Measurements from ENCODE around the gene MEGF8.
A peak's percentile ranks its signal among the peaks of the same experiment; 100 is the strongest.

MEGF8 gene

DNA sequence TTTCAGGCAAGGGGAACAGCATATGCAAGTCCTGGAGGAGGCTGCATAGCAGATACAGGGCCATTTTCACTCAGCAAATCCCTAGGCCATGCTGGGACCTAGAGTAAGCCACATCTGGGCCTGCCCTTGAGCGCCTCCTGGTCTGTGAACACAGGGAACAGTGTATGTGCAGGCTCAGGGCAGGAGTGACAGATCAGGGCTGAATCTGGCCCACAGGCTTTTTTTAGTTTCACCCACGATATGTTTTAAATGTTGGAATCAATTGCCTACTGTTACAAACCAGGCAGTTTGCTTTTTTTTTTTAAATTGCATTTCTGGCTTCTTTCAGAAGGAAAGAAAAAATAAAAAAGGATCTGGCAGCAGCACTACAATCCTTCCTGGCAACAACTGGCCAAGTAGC is 13.8 kb upstream of the MEGF8 start:
- Mint-ChIP-seq H3K27me3 (ENCODE audit: low read depth) (peaks cover 43% of the 10 kb centered on the region), H3K27ac (no peak overlapping the region), H3K4me1 (ENCODE audit: low read depth) (peaks cover 9% of the 10 kb centered on the region)

GRCh38 chr19:42312370-42312769 is 13.1 kb upstream of the MEGF8 start:
- H3K27ac Mint-ChIP-seq = no peak overlapping the region
- H3K9me3 Mint-ChIP-seq = no peaks in the 10 kb centered on the region
- peaks cover 14% of the 10 kb centered on the region for H3K4me1 Mint-ChIP-seq (ENCODE audit: low read depth)
- H3K27me3 Mint-ChIP-seq (ENCODE audit: low read depth) = peaks cover 48% of the 10 kb centered on the region
- no peaks in the 10 kb centered on the region for H3K36me3 Mint-ChIP-seq (ENCODE audit: low read depth)
- peak overlapping the region; percentile 80 for H3K4me3 Mint-ChIP-seq

More for the DNA sequence above, 13.8 kb upstream of the MEGF8 start:
- Mint-ChIP-seq H3K36me3 (ENCODE audit: low read depth) (no peaks in the 10 kb centered on the region), H3K9me3 (no peaks in the 10 kb centered on the region), H3K4me3 (no peak overlapping the region)

GRCh38 chr19:42313096-42313839 is 12.2 kb upstream of the MEGF8 start, which contains the start of gene TMEM145:
TMEM145 (plus strand) TSS chr19:42313309; CDS start chr19:42313377, 68 bp downstream.
- Mint-ChIP-seq H3K27me3 (ENCODE audit: low read depth) (peaks cover 48% of the 10 kb centered on the region), H3K4me3 (peak within 1 kb of the TSS; percentile 80), H3K27ac (no peak within 1 kb of the TSS), H3K9me3 (no peaks in the 10 kb centered on the region), H3K4me1 (ENCODE audit: low read depth) (peaks cover 14% of the 10 kb centered on the region), H3K36me3 (ENCODE audit: low read depth) (no peaks in the 10 kb centered on the region)

DNA sequence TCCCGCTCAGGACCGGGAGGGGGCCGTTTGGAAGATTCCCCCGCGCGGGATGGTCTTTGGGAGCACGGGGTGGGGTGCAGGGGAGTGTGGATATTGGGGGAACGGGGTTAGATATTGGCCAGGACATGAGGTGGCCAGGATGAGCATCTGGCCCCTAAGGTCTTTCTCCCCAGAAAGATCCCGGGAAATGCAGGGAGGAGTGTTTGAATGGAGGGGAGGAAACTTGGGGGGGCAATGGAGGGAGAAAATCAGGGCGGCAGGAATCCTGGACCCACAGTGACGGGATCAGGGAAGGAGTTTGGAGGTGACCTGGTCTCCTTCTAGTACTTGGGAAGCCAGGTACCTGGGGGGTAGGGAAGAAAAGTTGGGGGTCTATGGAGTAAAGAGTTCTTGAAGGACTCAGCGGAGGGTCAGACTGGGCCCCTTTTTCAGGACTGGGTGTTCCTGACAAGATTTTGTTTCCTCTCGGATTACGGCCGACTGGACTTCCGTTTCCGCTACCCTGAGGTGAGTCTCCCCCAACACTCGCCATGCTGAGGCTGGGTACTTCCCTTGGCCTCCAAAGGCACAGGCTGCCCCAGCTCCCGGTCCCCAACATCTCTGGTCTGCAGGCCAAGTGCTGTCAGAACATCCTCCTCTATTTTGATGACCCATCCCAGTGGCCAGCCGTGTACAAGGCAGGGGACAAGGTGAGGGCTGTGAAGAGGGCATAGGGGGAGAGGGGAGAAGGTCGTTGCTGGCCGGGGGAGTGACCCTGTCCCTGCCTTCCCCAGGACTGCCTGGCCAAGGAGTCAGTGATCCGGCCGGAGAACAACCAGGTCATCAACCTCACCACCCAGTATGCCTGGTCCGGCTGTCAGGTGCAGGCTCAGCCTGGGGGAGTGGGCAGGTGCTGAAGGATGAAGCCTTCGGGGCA is 11.3 kb upstream of the MEGF8 start:
- Mint-ChIP-seq H3K4me3 (peak overlapping the region; percentile 38), H3K36me3 (ENCODE audit: low read depth) (no peaks in the 10 kb centered on the region), H3K27ac (no peak overlapping the region), H3K4me1 (ENCODE audit: low read depth) (peaks cover 14% of the 10 kb centered on the region), H3K27me3 (ENCODE audit: low read depth) (peaks cover 48% of the 10 kb centered on the region), H3K9me3 (no peaks in the 10 kb centered on the region)

DNA sequence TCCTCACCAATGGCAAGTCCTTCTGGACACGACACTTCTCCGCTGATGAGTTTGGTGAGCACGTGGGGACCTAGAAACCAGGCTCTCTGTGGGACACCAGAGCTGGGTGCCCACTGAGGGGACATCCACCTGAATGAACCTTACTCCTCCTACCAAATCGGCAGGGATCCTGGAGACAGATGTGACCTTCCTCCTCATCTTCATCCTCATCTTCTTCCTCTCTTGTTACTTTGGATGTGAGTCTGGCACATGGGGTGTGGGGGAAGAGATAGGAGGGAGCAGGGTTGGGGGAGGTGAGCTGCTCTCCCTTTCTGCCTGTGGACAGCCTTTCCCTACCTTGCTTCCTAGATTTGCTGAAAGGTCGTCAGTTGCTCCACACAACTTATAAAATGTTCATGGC is 10.4 kb upstream of the MEGF8 start:
- Mint-ChIP-seq H3K27me3 (ENCODE audit: low read depth) (peaks cover 48% of the 10 kb centered on the region), H3K9me3 (no peaks in the 10 kb centered on the region), H3K27ac (no peak overlapping the region), H3K4me3 (no peak overlapping the region), H3K36me3 (ENCODE audit: low read depth) (no peaks in the 10 kb centered on the region), H3K4me1 (ENCODE audit: low read depth) (peaks cover 14% of the 10 kb centered on the region)

DNA sequence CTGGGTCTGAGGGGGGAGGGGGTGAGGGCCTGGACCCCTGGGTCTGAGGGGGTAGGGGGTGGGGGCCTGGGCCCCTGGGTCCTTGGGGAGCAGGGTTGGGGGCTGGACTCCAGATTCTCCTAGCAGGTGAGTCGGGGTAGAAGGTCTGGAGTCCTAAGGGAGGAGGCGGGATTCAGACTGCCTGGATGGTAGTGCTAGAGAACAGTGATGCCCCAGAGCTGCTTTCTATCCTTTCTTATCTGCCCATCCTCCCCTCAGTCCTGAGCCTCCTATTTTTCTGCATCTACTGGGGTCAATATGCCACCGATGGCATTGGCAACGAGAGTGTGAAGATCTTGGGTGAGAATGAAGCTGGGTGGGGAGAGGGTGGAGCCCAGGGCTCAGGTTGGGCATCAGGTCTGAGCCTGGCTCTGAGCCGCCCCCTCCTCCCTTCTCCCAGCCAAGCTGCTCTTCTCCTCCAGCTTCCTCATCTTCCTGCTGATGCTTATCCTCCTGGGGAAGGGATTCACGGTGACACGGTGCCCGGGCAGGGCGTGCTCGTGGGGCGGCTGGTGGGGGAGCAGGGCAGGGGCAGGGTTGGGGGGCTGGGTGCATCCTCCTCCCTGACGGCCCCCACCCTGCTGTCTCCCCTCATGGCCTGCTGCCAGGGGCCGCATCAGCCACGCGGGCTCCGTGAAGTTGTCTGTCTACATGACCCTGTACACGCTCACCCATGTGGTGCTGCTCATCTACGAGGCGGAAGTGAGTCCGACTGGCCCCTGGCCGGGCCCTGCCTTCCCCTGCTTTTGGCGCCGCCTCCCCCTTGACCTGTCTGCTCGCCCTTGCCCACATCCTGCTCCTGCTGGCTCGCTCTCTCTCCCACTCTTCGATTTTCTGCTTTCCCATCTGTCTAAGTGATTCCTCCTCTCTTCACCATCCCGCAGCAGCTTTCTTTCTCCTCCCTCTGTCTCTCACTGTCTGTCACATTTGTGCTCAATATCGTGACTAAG is 8.9 kb upstream of the MEGF8 start:
- Mint-ChIP-seq H3K36me3 (ENCODE audit: low read depth) (no peaks in the 10 kb centered on the region), H3K4me1 (ENCODE audit: low read depth) (peaks cover 14% of the 10 kb centered on the region), H3K27me3 (ENCODE audit: low read depth) (peaks cover 47% of the 10 kb centered on the region), H3K9me3 (no peaks in the 10 kb centered on the region), H3K27ac (peak overlapping the region; percentile 26), H3K4me3 (no peak overlapping the region)

DNA sequence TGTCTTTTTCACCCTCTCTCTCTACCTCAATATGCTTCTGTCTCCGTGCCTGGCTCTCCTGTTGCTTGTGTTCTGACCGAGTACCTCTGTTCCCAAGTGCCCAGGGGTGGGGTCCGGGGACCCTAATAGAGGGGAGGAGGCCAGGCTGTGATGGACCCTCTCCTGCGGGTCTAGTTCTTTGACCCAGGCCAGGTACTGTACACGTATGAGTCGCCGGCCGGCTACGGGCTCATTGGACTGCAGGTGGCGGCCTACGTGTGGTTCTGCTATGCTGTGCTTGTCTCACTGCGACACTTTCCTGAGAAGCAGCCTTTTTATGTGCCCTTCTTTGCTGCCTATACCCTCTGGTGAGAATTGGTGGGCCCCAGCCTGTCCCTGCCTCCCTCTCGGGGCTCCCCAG is 7.9 kb upstream of the MEGF8 start:
- Mint-ChIP-seq H3K4me1 (ENCODE audit: low read depth) (peaks cover 14% of the 10 kb centered on the region), H3K27me3 (ENCODE audit: low read depth) (peaks cover 47% of the 10 kb centered on the region), H3K4me3 (no peak overlapping the region), H3K36me3 (ENCODE audit: low read depth) (no peaks in the 10 kb centered on the region), H3K9me3 (no peaks in the 10 kb centered on the region), H3K27ac (no peak overlapping the region)

GRCh38 chr19:42322305-42322704 is 3.1 kb upstream of the MEGF8 start:
- peaks cover 5% of the 10 kb centered on the region for H3K36me3 Mint-ChIP-seq (ENCODE audit: low read depth)
- no peak overlapping the region for H3K4me3 Mint-ChIP-seq
- no peak overlapping the region for H3K27ac Mint-ChIP-seq
- peaks cover 36% of the 10 kb centered on the region for H3K27me3 Mint-ChIP-seq (ENCODE audit: low read depth)
- H3K9me3 Mint-ChIP-seq = no peaks in the 10 kb centered on the region
- peaks cover 11% of the 10 kb centered on the region for H3K4me1 Mint-ChIP-seq (ENCODE audit: low read depth)

GRCh38 chr19:42323473-42323851 is 2.0 kb upstream of the MEGF8 start:
- peaks cover 36% of the 10 kb centered on the region for H3K27me3 Mint-ChIP-seq (ENCODE audit: low read depth)
- no peaks in the 10 kb centered on the region for H3K9me3 Mint-ChIP-seq

DNA sequence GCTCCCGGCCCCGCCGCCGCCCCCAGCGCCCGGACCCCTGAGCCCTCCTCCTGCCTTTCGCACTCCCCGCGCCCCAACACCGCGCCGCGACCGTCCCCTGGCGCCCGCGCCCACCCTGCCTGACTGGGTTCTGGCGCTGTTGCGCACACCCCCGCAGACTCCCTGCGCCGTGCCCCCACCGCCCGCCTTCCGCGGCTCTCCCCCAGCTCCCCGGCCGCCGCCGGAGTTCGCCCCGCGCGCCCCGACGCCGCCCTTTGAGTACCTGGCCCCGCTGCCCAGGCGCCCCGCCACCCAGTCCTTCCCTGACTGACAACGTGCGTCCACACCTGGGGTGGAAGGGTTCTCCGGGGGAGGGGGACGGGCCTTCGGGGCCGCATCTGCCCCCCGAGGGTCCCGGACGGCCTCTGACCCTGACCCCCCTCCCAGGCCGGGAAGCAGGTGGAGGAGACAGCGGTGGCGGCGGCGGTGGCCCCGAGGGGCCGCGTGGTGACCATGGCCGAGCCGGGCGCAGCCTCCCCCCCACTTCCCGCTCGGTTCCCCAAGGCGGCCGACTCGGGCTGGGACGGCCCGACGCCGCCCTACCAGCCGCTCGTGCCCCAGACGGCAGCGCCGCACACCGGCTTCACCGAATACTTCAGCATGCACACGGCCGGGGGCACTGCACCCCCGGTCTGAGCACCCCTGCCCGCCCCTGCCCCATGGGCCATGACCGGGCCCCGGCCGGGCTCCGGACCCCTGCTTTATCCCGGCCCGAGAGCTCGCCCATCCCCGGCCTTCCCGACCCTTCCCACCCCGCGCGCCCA is 1.4 kb upstream of the MEGF8 start:
- no peak overlapping the region for H3K27ac Mint-ChIP-seq
- H3K4me3 Mint-ChIP-seq = no peak overlapping the region
- peaks cover 36% of the 10 kb centered on the region for H3K27me3 Mint-ChIP-seq (ENCODE audit: low read depth)
- peaks cover 5% of the 10 kb centered on the region for H3K36me3 Mint-ChIP-seq (ENCODE audit: low read depth)
- H3K4me1 Mint-ChIP-seq (ENCODE audit: low read depth) = peaks cover 13% of the 10 kb centered on the region
- H3K9me3 Mint-ChIP-seq = no peaks in the 10 kb centered on the region

More at GRCh38 chr19:42323473-42323851, 2.0 kb upstream of the MEGF8 start:
- no peak overlapping the region for H3K27ac Mint-ChIP-seq
- peaks cover 13% of the 10 kb centered on the region for H3K4me1 Mint-ChIP-seq (ENCODE audit: low read depth)
- peaks cover 5% of the 10 kb centered on the region for H3K36me3 Mint-ChIP-seq (ENCODE audit: low read depth)
- peak overlapping the region; percentile 21 for H3K4me3 Mint-ChIP-seq

DNA sequence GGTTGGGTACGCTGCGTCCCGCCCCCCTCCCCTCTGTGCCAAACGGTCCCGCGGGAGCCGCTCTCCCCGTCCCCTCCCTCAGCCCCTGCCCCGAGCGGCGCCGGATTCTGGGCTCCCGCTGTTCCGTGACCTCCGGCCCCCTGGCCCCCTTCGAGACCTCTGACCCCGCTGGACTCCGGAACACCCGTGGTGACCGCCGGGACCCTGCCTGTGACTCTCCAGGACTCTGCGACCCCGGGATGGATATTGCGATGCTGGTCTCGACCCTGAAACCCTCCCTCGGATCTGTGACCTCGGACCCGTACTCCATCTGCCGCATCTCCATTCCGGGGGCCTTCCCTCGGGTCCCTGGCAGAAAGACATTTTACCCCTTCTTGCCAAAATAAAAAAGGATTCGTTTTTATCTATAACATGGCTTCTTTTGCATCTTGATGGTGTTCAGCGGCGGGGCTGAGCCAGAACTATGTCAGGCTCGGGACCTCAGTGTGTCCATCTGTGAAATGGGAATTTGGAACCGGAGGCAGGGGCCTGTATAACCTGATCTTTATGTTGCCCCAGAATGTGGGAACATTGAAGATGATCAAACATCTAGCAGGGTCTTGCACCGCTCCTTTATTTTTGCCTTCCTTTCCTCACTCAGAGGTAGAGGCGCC is 654 bp upstream of the MEGF8 start:
- Mint-ChIP-seq H3K36me3 (ENCODE audit: low read depth) (peaks cover 5% of the 10 kb centered on the region), H3K27ac (peak overlapping the region; percentile 61), H3K27me3 (ENCODE audit: low read depth) (peaks cover 36% of the 10 kb centered on the region), H3K4me3 (peak overlapping the region; percentile 85), H3K4me1 (ENCODE audit: low read depth) (peaks cover 13% of the 10 kb centered on the region), H3K9me3 (no peaks in the 10 kb centered on the region)

GRCh38 chr19:42325896-42326771 is 699 bp downstream of the MEGF8 start:
- peaks cover 5% of the 10 kb centered on the region for H3K36me3 Mint-ChIP-seq (ENCODE audit: low read depth)
- no peaks in the 10 kb centered on the region for H3K9me3 Mint-ChIP-seq
- peaks cover 13% of the 10 kb centered on the region for H3K4me1 Mint-ChIP-seq (ENCODE audit: low read depth)
- H3K27me3 Mint-ChIP-seq (ENCODE audit: low read depth) = peaks cover 29% of the 10 kb centered on the region
- H3K4me3 Mint-ChIP-seq = peak overlapping the region; percentile 85
- H3K27ac Mint-ChIP-seq = peak overlapping the region; percentile 61
